ENCODE measurements around the gene PBLD.

GRCh38 chr10:68336754-68337351 is 4.1 kb upstream of the PBLD start:
- no peak; the same call in 1 of the 2 replicates for TF ChIP-seq POLR2AphosphoS5 (IDR thresholded peaks at IDR 0.05; ENCODE audit: low read depth, low read length)
- TF ChIP-seq CTCF (IDR thresholded peaks at IDR 0.05), result no peak
- TF ChIP-seq SIN3A (IDR thresholded peaks at IDR 0.05; ENCODE audit: borderline replicate concordance, insufficient read depth, low read depth, low read length), result no peak
- no peak for TF ChIP-seq TCF7L2 (IDR thresholded peaks at IDR 0.05; ENCODE audit: low read depth, low read length)

Measured in Panc1 (cell line).